Peyer's patch (tissue), 4 donors: ENCODE measurements around the gene MAPK1.
"Not testable (repeated sequence)": the region's sequence is repeated elsewhere in the genome, so short reads cannot be mapped to it uniquely, and the experiment has no call there.

Experiments used
- POLR2A ChIP-seq, 2 donors: fragments of 450-650 bp; IDR thresholded peaks; one replicate each; pipeline ENCODE4 v1.5.1; 2017; ENCODE audit warnings: antibody characterized with exemption in 2 of 2, mild to moderate bottlenecking in 2 of 2, moderate library complexity in 2 of 2
- TF ChIP-seq, protein P1 (sequence below), 6 experiments: fragments of 450-650 bp in 4 of 6; fragments of 200-600 bp in 2 of 6; sonication (generic) in 1 of 6; IDR thresholded peaks; one replicate each; pipeline ENCODE4 v1.5.1; 2017 to 2019; ENCODE audit warnings: antibody characterized with exemption in 6 of 6, mild to moderate bottlenecking in 3 of 6, moderate library complexity in 1 of 6

DNA sequence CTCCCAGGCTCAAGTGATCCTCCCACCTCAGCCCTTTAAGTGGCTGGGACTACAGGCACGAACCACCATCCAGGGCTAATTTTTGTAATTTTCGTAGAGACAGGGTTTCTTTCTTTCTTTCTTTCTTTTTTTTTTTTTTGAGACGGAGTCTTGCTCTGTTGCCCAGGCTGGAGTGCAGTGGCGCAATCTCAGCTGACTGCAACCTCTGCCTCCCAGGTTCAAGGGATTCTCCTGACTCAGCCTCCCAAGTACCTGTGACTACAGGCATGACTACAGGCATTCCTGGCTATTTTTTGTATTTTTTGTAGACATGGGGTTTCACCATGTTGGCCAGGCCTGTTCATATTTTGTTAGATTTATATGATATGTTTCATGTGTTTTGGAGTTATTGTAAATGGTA lies 28.8 kb upstream of the MAPK1 start:
- TF ChIP-seq, protein P1, sequence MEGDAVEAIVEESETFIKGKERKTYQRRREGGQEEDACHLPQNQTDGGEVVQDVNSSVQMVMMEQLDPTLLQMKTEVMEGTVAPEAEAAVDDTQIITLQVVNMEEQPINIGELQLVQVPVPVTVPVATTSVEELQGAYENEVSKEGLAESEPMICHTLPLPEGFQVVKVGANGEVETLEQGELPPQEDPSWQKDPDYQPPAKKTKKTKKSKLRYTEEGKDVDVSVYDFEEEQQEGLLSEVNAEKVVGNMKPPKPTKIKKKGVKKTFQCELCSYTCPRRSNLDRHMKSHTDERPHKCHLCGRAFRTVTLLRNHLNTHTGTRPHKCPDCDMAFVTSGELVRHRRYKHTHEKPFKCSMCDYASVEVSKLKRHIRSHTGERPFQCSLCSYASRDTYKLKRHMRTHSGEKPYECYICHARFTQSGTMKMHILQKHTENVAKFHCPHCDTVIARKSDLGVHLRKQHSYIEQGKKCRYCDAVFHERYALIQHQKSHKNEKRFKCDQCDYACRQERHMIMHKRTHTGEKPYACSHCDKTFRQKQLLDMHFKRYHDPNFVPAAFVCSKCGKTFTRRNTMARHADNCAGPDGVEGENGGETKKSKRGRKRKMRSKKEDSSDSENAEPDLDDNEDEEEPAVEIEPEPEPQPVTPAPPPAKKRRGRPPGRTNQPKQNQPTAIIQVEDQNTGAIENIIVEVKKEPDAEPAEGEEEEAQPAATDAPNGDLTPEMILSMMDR (IDR thresholded peaks at IDR 0.05) = not testable (repeated sequence)
- TF ChIP-seq POLR2A (IDR thresholded peaks at IDR 0.05) = not testable (repeated sequence)
